Loucy (cell line): ENCODE measurements around the gene MRPL51.
A peak's percentile ranks its signal among the peaks of the same experiment; 100 is the strongest.

Experiments used
- H2AFZ ChIP-seq: fragments of 200-600 bp; sonication (generic); 2 replicates; pipeline ENCODE4 v1.6.0; 2016; ENCODE audit warnings: antibody characterized with exemption, mild to moderate bottlenecking, low read length, moderate library complexity
- H3F3A ChIP-seq: fragments of 200-600 bp; 2 replicates; pipeline ENCODE4 v1.6.0; 2016; ENCODE audit warnings: antibody characterized with exemption, low read depth, mild to moderate bottlenecking
- H3K27me3 ChIP-seq: fragments of 200-600 bp; sonication (generic); 2 replicates; pipeline ENCODE4 v1.6.1; 2014; ENCODE audit warnings: low read length, mild to moderate bottlenecking; ENCODE audit not compliant: insufficient read depth, poor library complexity, severe bottlenecking
- H3K36me3 ChIP-seq: fragments of 200-600 bp; sonication (generic); 2 replicates; pipeline ENCODE4 v1.6.1; 2016; ENCODE audit warnings: low read length; ENCODE audit not compliant: insufficient read depth
- H3K4me1 ChIP-seq: fragments of 200-600 bp; sonication (generic); 2 replicates; pipeline ENCODE4 v1.5.1; 2014; ENCODE audit warnings: low read length, mild to moderate bottlenecking; ENCODE audit not compliant: insufficient read depth, poor library complexity, severe bottlenecking
- H3K4me2 ChIP-seq: fragments of 200-600 bp; sonication (generic); 2 replicates; pipeline ENCODE4 v1.6.0; 2014; ENCODE audit warnings: antibody characterized with exemption, low read length, low read depth, mild to moderate bottlenecking; ENCODE audit not compliant: poor library complexity, severe bottlenecking
- H3K4me3 ChIP-seq: fragments of 200-600 bp; sonication (generic); 2 replicates; pipeline ENCODE4 v1.5.1; 2014; ENCODE audit warnings: low read length, mild to moderate bottlenecking, mixed read lengths; ENCODE audit not compliant: poor library complexity, severe bottlenecking
- H3K79me2 ChIP-seq: fragments of 200-600 bp; sonication (generic); 2 replicates; pipeline ENCODE4 v1.6.1; 2014; ENCODE audit warnings: low read length; ENCODE audit not compliant: insufficient read depth
- H3K9ac ChIP-seq: fragments of 200-600 bp; sonication (generic); 2 replicates; pipeline ENCODE4 v1.6.0; 2014; ENCODE audit warnings: mild to moderate bottlenecking, low read depth, low read length, moderate library complexity; ENCODE audit not compliant: poor library complexity, severe bottlenecking
- H3K9me2 ChIP-seq: fragments of 200-600 bp; sonication (generic); replicated peaks from 2 replicates; pipeline ENCODE4 v1.6.1; 2016; ENCODE audit warnings: low read depth, low read length, mixed read lengths
- H3K9me3 ChIP-seq: fragments of 200-600 bp; sonication (generic); 2 replicates; pipeline ENCODE4 v1.6.1; 2014; ENCODE audit warnings: mild to moderate bottlenecking, antibody characterized with exemption, low read length, low read depth; ENCODE audit not compliant: insufficient read depth
- H4K20me1 ChIP-seq: fragments of 200-600 bp; sonication (generic); 2 replicates; pipeline ENCODE4 v1.6.0; 2014; ENCODE audit warnings: antibody characterized with exemption, low read length, mild to moderate bottlenecking; ENCODE audit not compliant: insufficient read depth, poor library complexity, severe bottlenecking
- CTCF ChIP-seq: fragments of 200-600 bp; sonication (generic); conservative IDR thresholded peaks from 2 replicates; pipeline ENCODE4 v1.5.1; 2014; ENCODE audit warnings: mild to moderate bottlenecking, antibody characterized with exemption, low read length
- EZH2phosphoT487 ChIP-seq: fragments of 200-600 bp; IDR thresholded peaks from 2 replicates; pipeline ENCODE4 v1.6.1; 2018; ENCODE audit warnings: antibody characterized with exemption, mild to moderate bottlenecking, moderate library complexity, borderline replicate concordance

Gene MRPL51

DNA sequence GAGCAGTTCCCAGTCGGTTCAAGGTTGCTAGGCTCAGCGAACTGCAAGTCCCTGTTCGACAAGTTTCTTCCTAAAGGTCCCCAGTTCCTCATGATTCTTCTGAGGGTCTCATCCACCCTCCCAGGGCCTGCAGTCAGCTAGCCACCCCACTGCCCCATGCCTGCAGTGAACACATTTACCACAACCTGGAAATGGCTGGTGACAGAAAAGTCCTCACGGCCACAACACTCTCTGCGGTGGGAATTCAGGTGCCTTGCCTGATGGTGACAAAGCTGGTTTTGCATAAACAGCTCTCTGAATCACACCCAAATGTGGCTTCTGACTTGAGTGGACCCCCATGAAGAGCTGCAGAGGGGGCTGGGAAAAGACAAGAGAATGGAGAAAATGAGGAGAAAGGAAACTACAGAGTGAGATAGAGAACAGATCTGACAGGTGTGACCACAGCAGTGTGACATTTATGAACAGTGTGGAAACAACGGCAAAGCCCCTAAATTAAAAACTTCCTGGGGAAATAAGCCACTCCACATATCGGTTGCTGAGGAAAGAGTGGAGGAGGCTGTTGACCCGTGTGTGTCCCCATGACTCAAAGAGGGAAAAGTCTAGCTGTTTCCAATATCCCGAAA is 49.6 kb downstream of the MRPL51 start:
- no peaks in the 10 kb centered on the region for H3K27me3 ChIP-seq
- H3K4me3 ChIP-seq = no peak overlapping the region
- H3K9me2 ChIP-seq = no peaks in the 10 kb centered on the region
- H2AFZ ChIP-seq = 0 out of 2 replicates have a peak overlapping the region, but pooled peaks have one; percentile 54
- H3K4me1 ChIP-seq = peaks cover 20% of the 10 kb centered on the region
- no peaks in the 10 kb centered on the region for H3K79me2 ChIP-seq
- peak overlapping the region; percentile 32 for H3K9ac ChIP-seq
- no peaks in the 10 kb centered on the region for H3F3A ChIP-seq
- H4K20me1 ChIP-seq = no peaks in the 10 kb centered on the region
- TF ChIP-seq EZH2phosphoT487 (no peak), CTCF (no peak)
- H3K36me3 ChIP-seq = no peaks in the 10 kb centered on the region
- H3K4me2 ChIP-seq = peak overlapping the region; percentile 40
- no peaks in the 10 kb centered on the region for H3K9me3 ChIP-seq

DNA sequence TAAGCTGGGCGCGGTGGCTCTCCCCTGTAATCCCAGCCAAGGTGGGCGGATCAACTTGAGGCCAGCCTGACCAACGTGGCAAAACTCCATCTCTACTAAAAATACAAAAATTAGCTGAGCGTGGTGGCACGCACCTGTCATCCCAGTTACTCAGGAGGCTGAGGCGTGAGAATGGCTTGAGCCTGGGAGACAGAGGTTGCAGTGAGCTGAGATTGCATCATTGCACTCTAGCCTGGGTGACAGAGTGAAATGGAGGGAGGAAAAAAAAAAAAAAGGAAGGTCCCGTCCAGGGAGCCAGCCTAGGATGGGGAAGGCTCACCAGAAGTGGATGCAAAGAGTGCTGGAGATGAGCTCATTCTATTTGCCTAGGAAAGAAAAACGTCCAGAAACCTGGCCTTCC is 50.2 kb downstream of the MRPL51 start:
- no peak overlapping the region for H2AFZ ChIP-seq
- H3K9me3 ChIP-seq = no peaks in the 10 kb centered on the region
- peak overlapping the region; percentile 40 for H3K4me2 ChIP-seq
- H3K4me1 ChIP-seq = peaks cover 20% of the 10 kb centered on the region
- TF ChIP-seq EZH2phosphoT487 (no peak), CTCF (no peak)
- H4K20me1 ChIP-seq = no peaks in the 10 kb centered on the region
- no peaks in the 10 kb centered on the region for H3K36me3 ChIP-seq
- H3F3A ChIP-seq = no peaks in the 10 kb centered on the region
- no peaks in the 10 kb centered on the region for H3K79me2 ChIP-seq
- no peaks in the 10 kb centered on the region for H3K9me2 ChIP-seq
- no peaks in the 10 kb centered on the region for H3K27me3 ChIP-seq
- H3K4me3 ChIP-seq = no peak overlapping the region
- peak overlapping the region; percentile 32 for H3K9ac ChIP-seq
